Progenitor cell of endocrine pancreas (in vitro differentiated cells): ENCODE measurements around the gene CHD5. TPM values are rescaled to one million over a fixed set of nuclear protein-coding genes. Genes with fewer than 3 reads are reported as not detected.

ENCODE experiments used
- DNase-seq: peaks from one replicate; pipeline ENCODE4 v3.0.0; 2021; ENCODE audit warnings: low spot score; ENCODE audit not compliant: unreplicated experiment
- H3K27ac Mint-ChIP-seq: 2 replicates; pipeline ENCODE4 v1.8.0; 2021; ENCODE audit warnings: mild to moderate bottlenecking, moderate library complexity, mixed read lengths
- H3K27me3 Mint-ChIP-seq: 2 replicates; pipeline ENCODE4 v1.8.0; 2021; ENCODE audit warnings: mixed read lengths
- H3K36me3 Mint-ChIP-seq: 2 replicates; pipeline ENCODE4 v1.8.0; 2022; ENCODE audit warnings: mixed read lengths; ENCODE audit not compliant: insufficient read depth
- H3K4me1 Mint-ChIP-seq: 2 replicates; pipeline ENCODE4 v1.8.0; 2021; ENCODE audit warnings: low read depth, mixed read lengths
- H3K4me3 Mint-ChIP-seq: 2 replicates; pipeline ENCODE4 v1.8.0; 2021; ENCODE audit warnings: low read depth, mild to moderate bottlenecking, moderate library complexity, mixed read lengths
- H3K9me3 Mint-ChIP-seq: 2 replicates; pipeline ENCODE4 v1.8.0; 2021; ENCODE audit warnings: low read depth, mixed read lengths
- CTCF ChIP-seq: fragments of 200-600 bp; sonication (generic); IDR thresholded peaks from one replicate; pipeline ENCODE4 v1.5.0; 2021; ENCODE audit warnings: antibody characterized with exemption, mild to moderate bottlenecking; ENCODE audit not compliant: unreplicated experiment
- total RNA-seq: library from RNA; stranded (reverse); gene quantifications from 2 replicates; pipeline ENCODE4 v1.2.1, GENCODE V29; 2021

Gene CHD5
- total RNA-seq, 1 donor from 2014 or later, result 0.77 TPM

GRCh38 chr1:6117064-6117463, 63.1 kb downstream of the CHD5 start:
- Mint-ChIP-seq H3K9me3 (peaks cover 8% of the 10 kb centered on the region), H3K4me3 (no peak overlapping the region), H3K36me3 (no peaks in the 10 kb centered on the region), H3K4me1 (no peaks in the 10 kb centered on the region), H3K27ac (no peak overlapping the region), H3K27me3 (peaks cover 17% of the 10 kb centered on the region)
- no peak for TF ChIP-seq CTCF
- DNase-seq, result no peak

GRCh38 chr1:6116137-6116536, 64.0 kb downstream of the CHD5 start:
- no peak overlapping the region for H3K27ac Mint-ChIP-seq
- H3K4me3 Mint-ChIP-seq, result no peak overlapping the region
- H3K36me3 Mint-ChIP-seq, result no peaks in the 10 kb centered on the region
- no peak for TF ChIP-seq CTCF
- H3K9me3 Mint-ChIP-seq, result peaks cover 8% of the 10 kb centered on the region
- DNase-seq, result no peak
- H3K4me1 Mint-ChIP-seq, result no peaks in the 10 kb centered on the region
- peaks cover 18% of the 10 kb centered on the region for H3K27me3 Mint-ChIP-seq

GRCh38 chr1:6113745-6114144, 66.4 kb downstream of the CHD5 start:
- Mint-ChIP-seq H3K36me3 (no peaks in the 10 kb centered on the region), H3K4me3 (no peak overlapping the region), H3K9me3 (peaks cover 8% of the 10 kb centered on the region), H3K27me3 (peaks cover 21% of the 10 kb centered on the region), H3K4me1 (no peaks in the 10 kb centered on the region), H3K27ac (no peak overlapping the region)
- TF ChIP-seq CTCF, result no peak
- no peak for DNase-seq

- Mint-ChIP-seq H3K4me1 (no peaks in the 10 kb centered on the region), H3K4me3 (no peak overlapping the region), H3K27ac (no peak overlapping the region), H3K9me3 (peaks cover 8% of the 10 kb centered on the region), H3K36me3 (no peaks in the 10 kb centered on the region), H3K27me3 (peaks cover 26% of the 10 kb centered on the region)
- no peak for TF ChIP-seq CTCF
- DNase-seq, result no peak
Measured at GRCh38 chr1:6113116-6113515, 67.0 kb downstream of the CHD5 start.

GRCh38 chr1:6112690-6113005, 67.5 kb downstream of the CHD5 start:
- Mint-ChIP-seq H3K9me3 (peaks cover 8% of the 10 kb centered on the region), H3K36me3 (no peaks in the 10 kb centered on the region), H3K27me3 (peaks cover 27% of the 10 kb centered on the region), H3K27ac (no peak overlapping the region), H3K4me3 (no peak overlapping the region), H3K4me1 (no peaks in the 10 kb centered on the region)
- TF ChIP-seq CTCF, result no peak
- DNase-seq, result no peak
